ENCODE data around the gene GJE1.
"Not testable (repeated sequence)": the region's sequence is repeated elsewhere in the genome, so short reads cannot be mapped to it uniquely, and the experiment has no call there.

DNA sequence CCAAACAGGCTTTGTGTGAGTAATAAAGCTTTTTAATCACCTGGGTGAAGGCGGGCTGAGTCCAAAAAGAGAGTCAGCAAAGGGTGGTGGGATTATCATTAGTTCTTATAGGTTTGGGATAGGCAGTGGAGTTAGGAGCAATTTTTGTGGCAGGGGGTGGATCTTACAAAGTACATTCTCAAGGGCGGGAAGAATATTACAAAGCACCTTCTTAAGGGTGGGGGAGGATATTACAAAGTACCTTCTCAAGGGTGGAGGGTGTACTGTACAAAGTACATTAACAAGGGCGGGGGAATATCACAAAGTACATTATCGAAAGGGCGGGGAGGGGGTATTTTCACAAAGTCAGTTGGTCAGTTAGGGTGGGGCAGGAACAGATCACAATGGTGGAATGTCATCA, 27.9 kb upstream of the GJE1 start:
- TF ChIP-seq, protein P1, sequence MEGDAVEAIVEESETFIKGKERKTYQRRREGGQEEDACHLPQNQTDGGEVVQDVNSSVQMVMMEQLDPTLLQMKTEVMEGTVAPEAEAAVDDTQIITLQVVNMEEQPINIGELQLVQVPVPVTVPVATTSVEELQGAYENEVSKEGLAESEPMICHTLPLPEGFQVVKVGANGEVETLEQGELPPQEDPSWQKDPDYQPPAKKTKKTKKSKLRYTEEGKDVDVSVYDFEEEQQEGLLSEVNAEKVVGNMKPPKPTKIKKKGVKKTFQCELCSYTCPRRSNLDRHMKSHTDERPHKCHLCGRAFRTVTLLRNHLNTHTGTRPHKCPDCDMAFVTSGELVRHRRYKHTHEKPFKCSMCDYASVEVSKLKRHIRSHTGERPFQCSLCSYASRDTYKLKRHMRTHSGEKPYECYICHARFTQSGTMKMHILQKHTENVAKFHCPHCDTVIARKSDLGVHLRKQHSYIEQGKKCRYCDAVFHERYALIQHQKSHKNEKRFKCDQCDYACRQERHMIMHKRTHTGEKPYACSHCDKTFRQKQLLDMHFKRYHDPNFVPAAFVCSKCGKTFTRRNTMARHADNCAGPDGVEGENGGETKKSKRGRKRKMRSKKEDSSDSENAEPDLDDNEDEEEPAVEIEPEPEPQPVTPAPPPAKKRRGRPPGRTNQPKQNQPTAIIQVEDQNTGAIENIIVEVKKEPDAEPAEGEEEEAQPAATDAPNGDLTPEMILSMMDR (IDR thresholded peaks at IDR 0.05) = not testable (repeated sequence)
- not testable (repeated sequence) for TF ChIP-seq POLR2A, EP300 (IDR thresholded peaks at IDR 0.05)
